Urinary bladder (tissue), 4 donors: Measurements from ENCODE around the gene DLGAP5. TPM values are rescaled to one million over a fixed set of nuclear protein-coding genes. Genes with fewer than 3 reads are reported as not detected.

ENCODE experiments used
- DNase-seq: peaks from one replicate; pipeline ENCODE4 v3.0.0-alpha.2; 2015; ENCODE audit errors: extremely low spot score
- H3K27ac ChIP-seq: one replicate; pipeline ENCODE4 v1.5.1; 2013; ENCODE audit warnings: low read depth, mild to moderate bottlenecking, moderate library complexity
- H3K36me3 ChIP-seq: one replicate; pipeline ENCODE4 v1.6.1; 2013; ENCODE audit warnings: mild to moderate bottlenecking, moderate library complexity; ENCODE audit not compliant: insufficient read depth
- H3K4me1 ChIP-seq: one replicate; pipeline ENCODE4 v1.6.1; 2013; ENCODE audit warnings: mild to moderate bottlenecking, moderate library complexity; ENCODE audit not compliant: insufficient read depth
- H3K4me3 ChIP-seq: one replicate; pipeline ENCODE4 v1.5.1; 2013; ENCODE audit warnings: low read depth, low read length
- WGBS: extraction: QIAGEN DNeasy Blood & Tissue Kit; methylation state at CpG from one replicate; pipeline ENCODE4 v1.1.7; 2013; 5-methylcytosine and 5-hydroxymethylcytosine counted together
- polyA plus RNA-seq: library from polyadenylated mRNA; stranded (reverse); fragments of 200-250 nt; gene quantifications from one replicate; pipeline ENCODE4 v1.2.3, GENCODE V29; 2013
- total RNA-seq: library from RNA; depleted of rRNA; stranded (reverse); fragments of >200 nt; gene quantifications from one replicate; pipeline ENCODE4 v1.2.3, GENCODE V29; 2014
- donor health status: healthy with polysubstance abuse.
- donor health status: healthy.

DLGAP5 gene
- total and polyA plus RNA-seq, 2 donors = 0.19 to 23.4 TPM

DNA sequence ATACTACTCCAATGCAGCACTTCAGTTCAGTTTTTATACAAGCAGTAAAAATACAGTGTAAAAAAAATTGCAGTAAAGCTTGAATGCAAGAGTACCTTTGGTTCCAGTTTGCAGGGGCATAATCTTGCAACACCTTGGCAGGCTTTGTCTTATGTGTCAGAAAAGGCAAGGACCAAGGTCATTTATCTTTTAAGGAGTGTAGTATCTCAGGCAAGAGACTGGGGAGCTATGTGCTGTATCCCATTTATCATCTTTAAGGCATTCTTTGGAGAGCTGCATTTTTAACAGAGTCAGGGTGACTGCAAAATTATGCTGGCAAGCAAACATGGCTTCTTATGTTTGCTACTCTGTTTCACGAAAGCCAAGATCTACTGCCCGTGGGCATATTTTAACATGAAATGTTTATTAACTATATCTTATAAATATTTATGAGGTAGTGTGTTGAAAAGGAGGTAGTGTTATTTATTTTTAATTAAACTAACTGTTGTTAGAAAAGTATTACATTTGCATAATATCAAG is 14.8 kb upstream of the DLGAP5 start:
- no peak overlapping the region for H3K27ac ChIP-seq
- no peak for DNase-seq
- H3K4me1 ChIP-seq = no peaks in the 10 kb centered on the region
- no peaks in the 10 kb centered on the region for H3K36me3 ChIP-seq
- WGBS = 34% methylated on average over 2 of the region's 2 CpGs
- no peak overlapping the region for H3K4me3 ChIP-seq

DNA sequence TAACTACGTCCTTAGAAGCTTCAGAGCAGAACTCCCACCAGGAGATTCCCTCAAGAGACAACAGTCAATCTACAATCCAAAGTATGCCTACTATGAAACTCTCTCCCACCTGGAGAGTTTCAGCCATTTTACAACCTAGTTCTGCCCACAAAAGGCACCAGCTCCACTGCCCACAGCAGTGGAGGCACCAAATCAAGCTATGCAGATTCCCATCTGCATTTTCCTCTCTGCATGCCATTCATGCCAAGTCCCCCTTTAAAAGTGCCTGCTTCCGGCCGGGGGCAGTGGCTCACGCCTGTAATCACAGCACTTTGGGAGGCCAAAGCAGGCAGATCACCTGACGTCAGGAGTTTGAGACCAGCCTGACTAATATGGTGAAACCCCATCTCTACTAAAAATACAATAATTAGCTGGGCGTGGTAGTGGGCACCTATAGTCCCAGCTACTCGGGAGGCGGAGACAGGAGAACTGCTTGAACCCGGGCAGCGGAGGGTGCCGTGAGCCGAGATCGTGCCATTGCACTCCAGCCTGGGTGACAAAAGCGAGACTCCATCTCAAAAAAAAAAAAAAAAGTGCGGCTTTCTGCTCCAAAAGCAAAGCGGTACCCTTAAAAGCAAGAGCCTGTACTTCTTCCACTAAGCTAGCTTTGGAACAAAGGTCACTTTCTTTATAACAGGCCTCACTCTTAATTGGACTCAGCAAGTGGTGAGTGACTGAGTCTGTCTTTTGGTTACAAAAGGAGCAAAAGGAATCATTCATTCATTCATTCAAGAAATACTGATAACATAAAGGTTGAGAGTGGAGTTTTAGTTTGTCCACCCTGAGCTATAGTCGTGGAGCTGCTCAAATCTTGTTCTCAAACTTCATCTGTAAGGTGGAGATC is 10.1 kb upstream of the DLGAP5 start:
- H3K4me3 ChIP-seq = no peak overlapping the region
- no peaks in the 10 kb centered on the region for H3K36me3 ChIP-seq
- no peak overlapping the region for H3K27ac ChIP-seq
- H3K4me1 ChIP-seq = no peaks in the 10 kb centered on the region
- no peak for DNase-seq
- 91% methylated on average over 17 of the region's 17 CpGs for WGBS

DNA sequence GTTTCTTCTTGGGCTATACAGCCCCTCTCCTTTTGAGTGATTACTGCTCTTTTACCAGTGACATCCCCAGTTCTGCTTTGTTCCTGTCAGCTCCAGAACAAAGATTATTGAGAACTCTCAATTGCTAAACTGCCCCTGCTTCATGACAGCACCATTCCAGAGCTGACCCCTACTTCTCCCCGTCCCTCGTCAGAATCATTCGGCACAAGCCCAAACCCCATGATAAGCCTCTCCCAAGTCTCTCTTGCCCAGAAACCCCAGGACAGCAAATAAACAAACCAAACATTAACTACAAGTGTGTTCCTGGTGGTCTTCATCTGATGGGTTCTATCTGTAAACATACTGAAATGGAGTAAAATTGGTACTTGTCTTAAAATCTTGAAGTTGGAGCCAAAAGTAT is 9.3 kb upstream of the DLGAP5 start:
- 71% methylated on average over 3 of the region's 3 CpGs for WGBS
- H3K4me3 ChIP-seq = no peak overlapping the region
- no peak for DNase-seq
- H3K27ac ChIP-seq = no peak overlapping the region
- no peaks in the 10 kb centered on the region for H3K4me1 ChIP-seq
- H3K36me3 ChIP-seq = no peaks in the 10 kb centered on the region

DNA sequence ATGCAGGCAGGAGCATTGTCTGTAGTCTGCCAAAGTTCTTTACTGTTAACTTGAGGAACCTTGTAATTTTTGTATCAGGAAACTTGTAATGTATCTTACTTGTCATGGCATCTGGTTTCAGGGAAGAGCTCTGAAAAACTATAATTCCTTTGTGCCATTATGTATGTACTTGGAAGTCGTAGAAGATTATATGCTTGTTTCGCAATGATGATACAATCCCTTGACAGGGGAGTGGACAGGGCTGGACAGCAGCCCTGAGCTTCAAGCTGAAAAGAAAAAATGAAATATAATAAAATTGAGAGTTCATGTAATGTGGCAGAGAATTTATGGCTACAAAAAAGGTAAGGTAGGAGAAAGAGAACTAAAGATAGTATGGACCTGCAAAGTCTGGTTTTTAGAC is 7.4 kb upstream of the DLGAP5 start:
- no peak overlapping the region for H3K27ac ChIP-seq
- no peak overlapping the region for H3K4me3 ChIP-seq
- 70% methylated on average over 2 of the region's 2 CpGs for WGBS
- no peaks in the 10 kb centered on the region for H3K36me3 ChIP-seq
- H3K4me1 ChIP-seq = no peaks in the 10 kb centered on the region
- DNase-seq = no peak

DNA sequence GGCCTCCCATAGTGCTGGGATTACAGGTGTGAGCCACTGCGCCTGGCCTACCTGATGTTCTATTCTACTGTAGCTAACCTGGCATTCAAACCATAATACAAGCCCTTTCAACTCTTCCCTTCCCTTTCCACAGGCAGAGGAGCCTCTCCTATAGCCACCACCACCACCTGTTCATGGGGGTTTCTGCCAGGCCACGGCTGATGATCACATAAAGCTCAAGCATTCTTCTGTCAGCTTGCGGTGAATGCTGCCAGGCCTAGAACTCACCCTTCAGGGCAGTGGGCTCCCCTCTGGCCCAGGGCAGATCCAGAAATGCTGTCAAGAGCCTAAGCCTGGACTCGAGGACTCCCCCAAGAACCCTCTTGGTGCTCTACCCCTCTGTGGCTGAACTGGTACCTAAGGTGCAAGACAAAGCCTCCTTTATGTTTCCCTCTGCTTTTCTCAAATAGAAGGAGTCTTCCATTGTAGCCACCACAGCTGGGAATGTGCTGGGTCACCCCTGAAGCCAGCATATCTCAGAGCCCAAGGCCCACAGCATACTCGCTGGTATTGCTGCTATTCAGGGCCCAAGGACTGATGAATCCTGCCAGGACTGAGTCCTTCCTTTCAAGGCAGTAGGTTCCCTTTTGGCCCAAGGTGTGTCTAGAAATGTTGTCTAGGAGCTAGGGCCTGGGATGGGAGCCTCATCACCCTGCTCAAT is 3.4 kb upstream of the DLGAP5 start:
- Histone ChIP-seq H3K4me3 (no peak overlapping the region), H3K4me1 (no peaks in the 10 kb centered on the region), H3K36me3 (no peaks in the 10 kb centered on the region), H3K27ac (no peak overlapping the region)
- WGBS = 90% methylated on average over 5 of the region's 5 CpGs
- no peak for DNase-seq

DNA sequence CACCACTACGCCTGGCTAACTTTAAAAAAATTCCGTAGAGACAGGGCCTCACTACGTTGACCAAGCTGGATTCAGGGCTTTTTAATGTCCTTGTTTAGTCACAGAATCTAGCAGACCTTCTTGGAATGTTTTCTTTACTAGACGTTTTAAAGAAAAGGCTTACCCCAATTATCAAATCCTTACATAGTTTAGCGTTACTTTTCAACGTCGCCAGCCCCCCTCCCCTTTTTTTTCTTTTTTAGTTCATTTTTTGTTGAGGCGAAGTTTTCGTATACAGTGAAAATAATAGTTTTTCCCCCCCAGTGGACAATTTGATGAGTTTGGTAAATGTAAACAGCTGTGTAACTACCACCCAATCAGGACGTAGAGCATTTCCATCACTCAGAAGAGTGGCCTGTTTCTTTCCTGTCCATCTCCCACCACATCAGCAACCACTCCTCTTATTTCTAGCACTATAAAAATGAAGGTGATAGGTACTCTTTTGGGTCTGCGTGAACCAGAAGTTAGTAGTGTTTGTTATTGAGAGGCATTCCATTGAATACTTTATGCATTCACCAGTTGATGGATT is 753 bp upstream of the DLGAP5 start:
- 56% methylated on average over 11 of the region's 11 CpGs for WGBS

DNA sequence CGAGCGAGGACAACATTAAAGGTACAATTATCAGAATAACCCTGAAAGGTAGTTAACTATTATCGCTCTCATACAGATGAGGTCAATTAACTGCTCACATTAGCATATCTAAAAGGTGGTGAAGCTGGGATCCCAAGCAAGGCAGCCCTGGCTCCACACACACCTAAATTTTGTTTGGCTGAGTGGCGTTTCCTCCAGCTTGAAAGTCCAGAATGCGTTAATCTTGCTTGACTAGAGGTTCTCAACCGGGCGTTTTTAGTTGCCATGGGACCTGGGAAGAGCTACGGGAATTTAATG is 531 bp downstream of the DLGAP5 start:
- H3K36me3 ChIP-seq = no peaks in the 10 kb centered on the region
- 6% methylated on average over 8 of the region's 8 CpGs for WGBS
- H3K4me3 ChIP-seq = no peak overlapping the region
- DNase-seq = no peak
- H3K27ac ChIP-seq = no peak overlapping the region
- H3K4me1 ChIP-seq = no peaks in the 10 kb centered on the region

More for the DNA sequence above, 753 bp upstream of the DLGAP5 start:
- Histone ChIP-seq H3K4me1 (no peaks in the 10 kb centered on the region), H3K36me3 (no peaks in the 10 kb centered on the region), H3K27ac (no peak overlapping the region), H3K4me3 (peak overlapping the region; percentile 44)
- DNase-seq = no peak

DNA sequence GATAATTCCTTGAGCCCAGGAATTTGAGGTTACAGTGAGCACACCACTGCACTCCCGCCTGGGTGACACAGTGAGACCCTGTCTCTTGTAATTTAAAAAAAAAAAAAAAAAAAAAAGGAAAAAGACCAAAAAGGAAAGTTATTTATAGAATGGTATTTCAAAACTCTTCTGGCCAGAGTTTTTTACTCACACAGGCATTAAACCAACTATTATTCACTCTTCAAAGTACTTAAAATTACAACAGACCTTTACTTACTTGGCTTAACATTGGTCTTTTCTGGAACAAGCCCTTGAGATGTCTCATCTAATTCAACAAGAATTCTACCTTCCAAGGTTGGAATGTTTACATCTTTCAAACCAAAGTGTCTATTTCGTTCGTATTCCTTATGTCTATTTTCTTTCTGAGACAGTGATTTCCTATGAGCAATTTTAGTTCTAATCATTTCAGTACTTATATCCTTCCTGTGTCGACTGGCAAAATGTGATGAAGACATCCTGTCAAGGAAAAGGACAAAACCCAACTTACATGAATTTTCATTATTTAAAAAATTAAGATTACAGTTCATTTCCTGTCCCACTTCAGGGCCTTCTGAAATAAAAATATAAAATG is 2.6 kb downstream of the DLGAP5 start:
- no peaks in the 10 kb centered on the region for H3K4me1 ChIP-seq
- H3K36me3 ChIP-seq = no peaks in the 10 kb centered on the region
- no peak overlapping the region for H3K4me3 ChIP-seq
- no peak for DNase-seq
- no peak overlapping the region for H3K27ac ChIP-seq
- WGBS = 82% methylated on average over 4 of the region's 4 CpGs

DNA sequence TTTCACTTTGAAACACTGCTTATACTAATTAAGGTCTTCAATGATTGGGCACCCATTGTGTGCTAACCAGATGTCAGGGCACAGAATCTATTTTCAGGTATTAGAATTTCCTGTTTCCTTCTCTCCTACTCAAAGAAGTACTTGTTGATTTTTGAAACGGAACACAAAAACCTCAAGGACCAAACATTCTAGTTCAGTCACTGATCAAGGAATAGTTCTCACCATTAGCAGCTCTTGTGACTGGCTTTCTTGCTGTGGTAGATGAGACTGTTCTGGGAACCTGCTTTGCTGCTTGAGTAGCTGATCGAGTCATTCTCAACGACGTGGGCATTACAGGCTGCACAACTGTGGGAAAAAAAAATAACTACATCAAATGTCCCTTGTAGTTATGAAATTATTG is 11.0 kb downstream of the DLGAP5 start:
- no peak for DNase-seq
- H3K4me1 ChIP-seq = no peaks in the 10 kb centered on the region
- 86% methylated on average over 4 of the region's 4 CpGs for whole genome bisulfite sequencing
- H3K4me3 ChIP-seq = no peak overlapping the region
- no peaks in the 10 kb centered on the region for H3K36me3 ChIP-seq
- no peak overlapping the region for H3K27ac ChIP-seq

DNA sequence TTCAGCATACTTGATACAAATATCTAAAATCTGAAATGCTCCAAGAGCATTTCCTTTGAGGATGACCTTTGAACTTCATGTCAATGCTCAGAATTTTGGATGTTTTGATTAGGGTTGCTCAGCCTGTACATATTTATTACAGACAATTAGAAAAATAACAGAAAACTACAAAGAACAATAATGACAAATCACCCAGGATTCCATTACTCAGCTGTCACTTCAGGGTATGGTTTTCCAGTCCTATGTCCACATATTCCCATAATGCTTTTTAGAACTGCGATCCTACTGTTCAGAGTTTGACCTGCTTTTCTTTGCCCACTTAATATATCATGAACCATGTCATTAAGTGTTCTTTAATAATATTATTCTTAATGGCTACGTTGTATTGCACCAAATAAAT is 11.4 kb downstream of the DLGAP5 start:
- no peak for DNase-seq
- Histone ChIP-seq H3K4me1 (no peaks in the 10 kb centered on the region), H3K4me3 (no peak overlapping the region), H3K27ac (no peak overlapping the region), H3K36me3 (no peaks in the 10 kb centered on the region)
- WGBS = 92% methylated on average over 2 of the region's 2 CpGs

DNA sequence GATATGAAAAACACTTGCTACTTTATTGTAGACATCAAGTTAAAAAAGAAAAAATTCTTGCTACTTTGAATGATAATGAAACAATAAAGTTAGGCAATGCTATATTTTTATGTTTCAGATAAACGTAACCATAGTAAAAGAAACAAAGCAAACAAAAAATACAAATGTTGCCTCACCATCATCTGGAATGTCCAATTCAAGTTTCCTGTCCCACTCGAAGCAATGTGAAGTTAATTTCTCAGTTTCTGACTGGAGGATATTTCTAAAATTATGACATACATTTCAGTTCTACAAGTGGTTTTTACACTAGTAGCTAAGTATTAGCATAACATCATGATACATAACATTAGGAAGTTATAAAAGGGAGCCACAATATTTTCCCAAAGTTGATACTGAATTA is 20.9 kb downstream of the DLGAP5 start:
- no peaks in the 10 kb centered on the region for H3K4me1 ChIP-seq
- no peak overlapping the region for H3K4me3 ChIP-seq
- H3K27ac ChIP-seq = no peak overlapping the region
- DNase-seq = no peak
- 81% methylated on average over 2 of the region's 2 CpGs for WGBS
- H3K36me3 ChIP-seq = no peaks in the 10 kb centered on the region

DNA sequence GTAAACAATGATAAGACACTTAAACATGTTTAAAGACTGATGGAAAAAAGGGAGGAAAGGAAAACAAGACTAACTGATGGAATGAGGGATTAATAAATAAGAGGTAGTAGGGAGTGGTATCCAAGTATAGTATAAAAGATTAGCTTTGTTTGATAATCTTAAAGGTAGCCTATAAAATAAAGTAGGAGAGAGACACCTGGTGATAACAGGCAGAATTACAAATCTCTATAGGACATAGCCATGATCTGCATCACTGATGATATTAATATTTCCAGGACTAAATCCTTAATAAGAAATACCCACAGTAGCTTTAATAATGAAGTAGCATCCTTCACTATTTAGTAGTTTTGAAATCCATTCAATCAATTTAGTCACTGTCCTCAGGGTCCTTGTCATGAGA is 30.4 kb downstream of the DLGAP5 start:
- Histone ChIP-seq H3K27ac (no peak overlapping the region), H3K36me3 (no peaks in the 10 kb centered on the region), H3K4me1 (no peaks in the 10 kb centered on the region), H3K4me3 (no peak overlapping the region)
- no peak for DNase-seq

DNA sequence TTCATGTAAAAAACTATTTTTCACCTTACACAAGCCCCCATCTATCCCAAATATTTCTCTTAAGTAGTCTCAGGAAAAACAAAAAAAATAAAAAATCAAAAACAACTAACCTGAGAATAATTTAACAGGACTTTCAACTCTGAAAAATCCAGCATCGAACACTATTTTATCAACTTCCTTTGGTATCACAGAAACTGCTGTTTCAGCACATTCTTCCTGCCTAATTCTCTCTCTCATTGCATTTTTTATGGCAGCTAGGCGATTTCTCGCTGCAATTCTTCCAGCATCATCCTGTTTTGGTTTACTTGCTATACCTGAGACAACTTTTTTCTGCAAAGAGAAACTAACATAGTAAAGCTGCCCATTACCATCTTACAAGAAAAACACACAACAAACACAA is 33.0 kb downstream of the DLGAP5 start:
- Histone ChIP-seq H3K4me1 (no peaks in the 10 kb centered on the region), H3K36me3 (no peaks in the 10 kb centered on the region), H3K27ac (no peak overlapping the region), H3K4me3 (no peak overlapping the region)
- 78% methylated on average over 3 of the region's 3 CpGs for WGBS
- no peak for DNase-seq

DNA sequence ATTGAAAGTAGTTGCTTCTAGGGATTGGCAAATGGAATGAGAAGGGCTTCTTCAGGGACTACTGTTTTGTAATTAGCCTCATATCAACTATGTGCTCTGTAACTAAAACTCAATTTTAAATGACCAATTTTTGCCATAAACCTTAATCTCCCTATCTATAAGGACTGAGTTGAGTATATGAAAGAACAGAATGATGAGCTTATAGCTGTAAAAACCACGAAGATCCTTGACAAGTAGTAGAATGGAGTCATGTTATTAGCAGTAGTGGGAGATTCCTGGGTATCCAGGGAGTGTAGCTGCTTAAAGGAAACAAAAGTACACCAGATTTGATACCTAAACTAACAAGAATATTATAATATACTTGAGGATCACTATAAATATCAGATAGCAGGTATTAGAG is 34.3 kb downstream of the DLGAP5 start:
- DNase-seq = no peak
- H3K4me3 ChIP-seq = no peak overlapping the region
- H3K36me3 ChIP-seq = no peaks in the 10 kb centered on the region
- H3K27ac ChIP-seq = no peak overlapping the region
- no peaks in the 10 kb centered on the region for H3K4me1 ChIP-seq
- 88% methylated on average over 1 of the region's 1 CpG for WGBS
